Subcutaneous abdominal adipose tissue (tissue), 5 donors: ENCODE measurements around the gene COA1.
"Not testable (repeated sequence)": the region's sequence is repeated elsewhere in the genome, so short reads cannot be mapped to it uniquely, and the experiment has no call there.

ENCODE experiments used
- H3K27ac ChIP-seq: one replicate; pipeline ENCODE4 v1.7.0; 2013; ENCODE audit warnings: low read depth, mild to moderate bottlenecking, inconsistent platforms, low read length, moderate library complexity
- H3K27me3 ChIP-seq, 5 donors: one replicate each; pipeline ENCODE4 v1.7.0; 2013; ENCODE audit warnings: low read length in 5 of 5, inconsistent platforms in 1 of 5; ENCODE audit not compliant: control insufficient read depth in 5 of 5, insufficient read depth in 4 of 5
- H3K36me3 ChIP-seq, 5 donors: one replicate each; pipeline ENCODE4 v1.7.0; 2013; ENCODE audit warnings: low read length in 5 of 5; ENCODE audit not compliant: control insufficient read depth in 5 of 5, insufficient read depth in 5 of 5
- H3K4me1 ChIP-seq, 5 donors: one replicate each; pipeline ENCODE4 v1.7.0; 2013; ENCODE audit warnings: low read length in 5 of 5, mild to moderate bottlenecking in 3 of 5, moderate library complexity in 1 of 5; ENCODE audit not compliant: control insufficient read depth in 5 of 5, insufficient read depth in 5 of 5
- H3K4me3 ChIP-seq, 5 donors: one replicate each; pipeline ENCODE4 v1.7.0; 2013; ENCODE audit warnings: low read length in 5 of 5, low read depth in 1 of 5
- H3K9ac ChIP-seq, 5 donors: one replicate each; pipeline ENCODE4 v1.7.0; 2013; ENCODE audit warnings: low read length in 5 of 5, mild to moderate bottlenecking in 4 of 5, moderate library complexity in 3 of 5
- H3K9me3 ChIP-seq, 5 donors: one replicate each; pipeline ENCODE4 v1.7.0; 2013; ENCODE audit warnings: low read length in 5 of 5; ENCODE audit not compliant: control insufficient read depth in 5 of 5
- donor health status: healthy.
- donor health status: healthy.
- donor health status: healthy.
- donor health status: healthy.
- donor health status: healthy.

The COA1 gene

GRCh38 chr7:43636093-43636492, 93.2 kb downstream of the COA1 start:
- Histone ChIP-seq H3K9me3 (no peaks in the 10 kb centered on the region), H3K36me3 (peaks cover 28 to 60% (median 47%) of the 10 kb centered on the region in 5 donors), H3K9ac (no peak overlapping the region), H3K27ac (no peak overlapping the region), H3K4me1 (peaks cover 0 to 18% (median 3%) of the 10 kb centered on the region in 5 donors), H3K4me3 (no peak overlapping the region), H3K27me3 (no peaks in the 10 kb centered on the region)

DNA sequence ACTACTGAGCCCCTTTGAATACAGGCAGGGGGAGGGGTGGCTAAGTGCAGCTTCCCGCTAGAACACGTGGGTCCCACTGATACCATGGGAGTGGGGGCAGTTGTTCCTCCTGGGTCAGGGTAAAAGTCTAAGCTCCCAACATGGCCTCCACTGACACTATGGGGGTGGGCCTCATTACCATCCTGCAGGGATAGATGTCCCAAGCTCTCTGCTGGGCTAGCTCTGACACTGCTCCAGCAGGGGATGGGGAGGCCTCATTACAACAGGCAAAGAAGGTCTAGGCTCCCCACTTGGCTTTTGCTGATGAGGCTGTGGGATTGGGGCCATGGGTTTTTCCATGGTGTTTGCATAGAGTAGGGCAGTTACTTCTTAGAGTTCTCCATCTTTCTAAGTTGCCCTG, 94.9 kb downstream of the COA1 start:
- H3K27ac ChIP-seq: no peak overlapping the region
- no peaks in the 10 kb centered on the region for H3K27me3 ChIP-seq
- H3K9ac ChIP-seq: no peak overlapping the region
- H3K36me3 ChIP-seq: peaks cover 28 to 52% (median 48%) of the 10 kb centered on the region in 5 donors
- no peaks in the 10 kb centered on the region for H3K9me3 ChIP-seq
- H3K4me1 ChIP-seq: peaks cover 0 to 1% (median 0%) of the 10 kb centered on the region in 5 donors
- no peak overlapping the region for H3K4me3 ChIP-seq

- Histone ChIP-seq H3K27ac (no peak overlapping the region), H3K9me3 (no peaks in the 10 kb centered on the region), H3K9ac (no peak overlapping the region), H3K27me3 (no peaks in the 10 kb centered on the region), H3K4me3 (no peak overlapping the region), H3K36me3 (peaks cover 28 to 50% (median 48%) of the 10 kb centered on the region in 5 donors), H3K4me1 (no peaks in the 10 kb centered on the region)
These were observed 96.6 kb downstream of the COA1 start for GRCh38 chr7:43632746-43633145.

- peaks cover 21 to 45% (median 40%) of the 10 kb centered on the region in 5 donors for H3K36me3 ChIP-seq
- H3K4me3 ChIP-seq: no peak overlapping the region
- H3K9me3 ChIP-seq: no peaks in the 10 kb centered on the region
- H3K27ac ChIP-seq: no peak overlapping the region
- H3K27me3 ChIP-seq: no peaks in the 10 kb centered on the region
- no peaks in the 10 kb centered on the region for H3K4me1 ChIP-seq
- no peak overlapping the region for H3K9ac ChIP-seq
These were observed 97.8 kb downstream of the COA1 start for GRCh38 chr7:43631559-43631958.

DNA sequence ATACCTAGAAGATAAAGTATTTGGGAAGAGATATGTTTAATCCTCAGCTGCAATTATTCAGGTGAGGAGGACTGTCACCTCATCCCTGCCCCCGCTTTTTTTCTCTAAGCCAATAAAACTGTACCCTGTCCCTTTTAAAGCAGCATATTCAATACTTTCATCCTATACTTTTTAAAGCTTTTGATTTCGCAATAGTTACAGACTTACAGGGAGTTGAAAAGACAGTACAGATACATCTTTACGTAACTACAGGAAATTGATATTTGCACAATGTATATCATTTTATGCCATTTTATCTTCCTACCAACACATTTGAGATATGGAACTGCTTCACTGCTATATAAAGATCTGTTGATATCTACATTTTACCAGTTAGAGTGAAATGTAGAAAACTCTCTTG, 98.8 kb downstream of the COA1 start:
- H3K36me3 ChIP-seq: peaks cover 21 to 41% (median 33%) of the 10 kb centered on the region in 5 donors

DNA sequence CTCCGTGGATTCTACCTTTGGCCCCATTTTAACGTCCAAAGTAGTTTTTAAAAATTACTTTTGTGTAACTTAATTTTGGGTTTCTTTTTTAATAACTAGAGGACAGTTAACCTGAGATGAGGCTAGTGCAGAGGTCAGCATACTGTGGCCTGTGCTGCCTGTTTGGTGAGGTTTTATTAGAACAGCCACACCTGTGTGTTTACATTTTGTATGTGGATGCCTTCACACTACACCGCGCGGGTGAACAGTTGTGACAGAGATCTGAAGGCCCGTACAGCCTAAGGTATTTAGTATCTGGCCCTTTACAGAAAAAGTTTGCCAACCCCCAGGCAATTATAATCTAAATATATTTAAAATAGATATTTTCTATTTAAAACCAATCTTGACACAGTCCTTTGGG, 99.5 kb downstream of the COA1 start:
- H3K9ac ChIP-seq: no peak overlapping the region
- H3K9me3 ChIP-seq: no peaks in the 10 kb centered on the region
- peaks cover 0 to 1% (median 0%) of the 10 kb centered on the region in 5 donors for H3K4me1 ChIP-seq
- H3K4me3 ChIP-seq: no peak overlapping the region
- peaks cover 18 to 39% (median 31%) of the 10 kb centered on the region in 5 donors for H3K36me3 ChIP-seq
- no peaks in the 10 kb centered on the region for H3K27me3 ChIP-seq
- no peak overlapping the region for H3K27ac ChIP-seq

More for the DNA sequence above, 98.8 kb downstream of the COA1 start:
- H3K27me3 ChIP-seq: no peaks in the 10 kb centered on the region
- no peaks in the 10 kb centered on the region for H3K9me3 ChIP-seq
- no peak overlapping the region for H3K27ac ChIP-seq
- no peak overlapping the region for H3K9ac ChIP-seq
- no peak overlapping the region for H3K4me3 ChIP-seq
- H3K4me1 ChIP-seq: no peaks in the 10 kb centered on the region

- peaks cover 16 to 40% (median 26%) of the 10 kb centered on the region in 5 donors for H3K36me3 ChIP-seq
- no peak overlapping the region for H3K27ac ChIP-seq
- no peak overlapping the region for H3K9ac ChIP-seq
- H3K4me3 ChIP-seq: no peak overlapping the region
- H3K27me3 ChIP-seq: no peaks in the 10 kb centered on the region
- peaks cover 0 to 9% (median 2%) of the 10 kb centered on the region in 5 donors for H3K4me1 ChIP-seq
- H3K9me3 ChIP-seq: no peaks in the 10 kb centered on the region
These were observed 100.9 kb downstream of the COA1 start for GRCh38 chr7:43628431-43628830.

DNA sequence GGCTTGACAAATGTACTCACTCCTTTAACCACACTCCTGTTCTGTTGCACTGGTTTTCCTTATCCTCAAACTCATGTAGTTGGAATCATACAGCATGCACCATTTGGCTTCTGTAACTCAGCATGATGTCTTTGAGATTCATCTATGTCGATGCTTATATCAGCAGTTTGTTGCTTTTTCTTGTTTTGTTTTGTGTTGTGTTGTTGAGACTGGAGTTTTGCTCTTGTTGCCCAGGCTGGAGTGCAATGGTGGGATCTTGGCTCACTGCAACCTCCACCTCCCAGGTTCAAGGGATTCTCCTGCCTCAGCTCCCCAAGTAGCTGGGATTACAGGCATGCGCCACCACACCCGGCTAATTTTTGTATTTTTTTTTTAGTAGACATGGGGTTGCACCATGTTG, 101.5 kb downstream of the COA1 start:
- H3K4me1 ChIP-seq: peaks cover 0 to 10% (median 2%) of the 10 kb centered on the region in 5 donors
- H3K27ac ChIP-seq, H3K27me3 ChIP-seq, H3K9me3 ChIP-seq, H3K4me3 ChIP-seq, H3K9ac ChIP-seq: not testable (repeated sequence)
- peaks cover 12 to 33% (median 22%) of the 10 kb centered on the region in 5 donors for H3K36me3 ChIP-seq

DNA sequence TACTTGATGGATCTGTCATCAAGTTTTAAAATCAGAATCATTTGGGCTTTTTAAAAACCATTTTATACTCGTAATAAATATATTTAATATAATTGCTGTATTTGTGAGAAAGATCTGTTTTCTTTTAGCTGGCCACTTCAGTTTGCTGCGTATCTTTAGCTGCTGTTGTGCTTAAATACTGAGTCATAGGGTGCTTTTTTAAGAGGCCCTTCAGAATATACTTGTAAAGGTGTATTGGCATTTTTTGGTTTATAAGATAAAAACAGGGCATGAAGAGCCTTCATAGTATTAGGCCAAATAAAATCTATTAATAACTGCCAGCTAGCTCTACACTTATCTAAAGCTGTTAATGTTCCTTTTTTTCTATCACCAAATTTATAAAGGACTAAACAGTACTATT, 102.6 kb downstream of the COA1 start:
- Histone ChIP-seq H3K9ac (no peak overlapping the region), H3K4me1 (peaks cover 0 to 10% (median 2%) of the 10 kb centered on the region in 5 donors), H3K9me3 (no peaks in the 10 kb centered on the region), H3K36me3 (peaks cover 11 to 29% (median 13%) of the 10 kb centered on the region in 5 donors), H3K4me3 (no peak overlapping the region), H3K27ac (no peak overlapping the region), H3K27me3 (no peaks in the 10 kb centered on the region)

DNA sequence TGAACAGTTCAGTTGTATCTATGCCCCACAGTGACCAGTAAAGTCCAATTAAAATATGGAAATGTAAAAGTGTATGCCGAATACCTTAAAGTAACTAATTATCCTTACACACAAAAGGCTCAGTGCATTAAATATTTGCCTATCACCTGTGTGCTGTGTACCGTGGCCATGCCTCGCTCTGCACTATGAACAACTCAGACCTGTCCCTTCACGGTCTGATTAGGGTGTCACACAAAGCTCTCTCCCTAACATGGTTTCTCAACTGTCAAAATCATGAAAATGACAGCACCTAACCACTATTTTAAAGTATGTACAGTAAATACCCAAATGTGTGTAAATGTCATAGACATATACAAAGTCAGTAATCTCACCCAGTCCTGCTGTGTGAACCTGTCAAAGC, 103.3 kb downstream of the COA1 start:
- H3K27me3 ChIP-seq: no peaks in the 10 kb centered on the region
- H3K4me1 ChIP-seq: peaks cover 0 to 10% (median 2%) of the 10 kb centered on the region in 5 donors
- H3K36me3 ChIP-seq: peaks cover 11 to 33% (median 15%) of the 10 kb centered on the region in 5 donors
- H3K4me3 ChIP-seq: no peak overlapping the region
- H3K9me3 ChIP-seq: no peaks in the 10 kb centered on the region
- H3K9ac ChIP-seq: no peak overlapping the region
- no peak overlapping the region for H3K27ac ChIP-seq
